NCI-H2227 treated with DMSO at 0.1 percent for 48 hours (cell line): ENCODE measurements around the gene MEOX1.

Source experiments
- DNase-seq: peaks from one replicate; lab custom pipeline; 2025; lab: John Stamatoyannopoulos, UW

The MEOX1 gene

DNA sequence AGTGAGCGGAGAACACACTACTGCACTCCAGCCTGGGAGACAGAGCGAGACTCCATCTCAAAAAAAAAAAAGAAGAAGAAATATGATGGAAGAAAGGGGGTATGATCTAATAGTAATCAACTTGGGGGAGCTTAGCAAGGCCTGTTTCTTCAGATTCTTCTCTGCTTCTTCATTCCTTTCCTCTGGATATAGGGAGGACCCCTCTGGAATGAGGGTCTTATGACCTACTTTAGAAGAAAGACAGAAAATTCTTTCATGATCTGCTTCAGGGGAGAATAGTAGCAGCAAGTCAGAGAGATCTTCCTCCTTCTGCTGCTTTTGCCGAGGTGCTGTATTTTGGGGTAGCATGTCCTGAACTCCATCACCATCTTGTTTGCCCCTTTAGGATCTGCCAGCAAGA is 70.7 kb downstream of the MEOX1 start:
- no peak for DNase-seq
